Activated CD4-positive, alpha-beta memory T cell treated with anti-CD3 and anti-CD28 coated beads for 36 hours (primary cell): ENCODE results near the gene CAMTA1. TPM values are rescaled to one million over a fixed set of nuclear protein-coding genes. Genes with fewer than 3 reads are reported as not detected.

ENCODE experiments used
- CTCF ChIA-PET: fragments of 350-600 bp; sonication (Branson Sonifier 250); formaldehyde crosslinking; loops from one replicate; lab custom pipeline; 2021; ENCODE audit warnings: antibody characterized with exemption, inconsistent platforms; lab: Charles Lee
- POLR2A ChIA-PET: fragments of 350-600 bp; sonication (Branson Sonifier 250); formaldehyde crosslinking; loops from one replicate; lab custom pipeline; 2021; ENCODE audit warnings: antibody characterized with exemption; lab: Charles Lee
- DNase-seq: peaks from one replicate; pipeline ENCODE4 v3.0.0-alpha.2; 2020
- H3K27ac Mint-ChIP-seq: one replicate; pipeline ENCODE4 v1.8.0; 2021; ENCODE audit warnings: mixed read lengths
- H3K27me3 Mint-ChIP-seq: one replicate; pipeline ENCODE4 v1.8.0; 2021; ENCODE audit warnings: mixed read lengths
- H3K36me3 Mint-ChIP-seq: one replicate; pipeline ENCODE4 v1.8.0; 2021; ENCODE audit warnings: mixed read lengths
- H3K4me1 Mint-ChIP-seq: one replicate; pipeline ENCODE4 v1.8.0; 2021; ENCODE audit warnings: low read depth, mixed read lengths
- H3K4me3 Mint-ChIP-seq: one replicate; pipeline ENCODE4 v1.8.0; 2021; ENCODE audit warnings: mild to moderate bottlenecking, mixed read lengths
- H3K9me3 Mint-ChIP-seq: one replicate; pipeline ENCODE4 v1.8.0; 2021; ENCODE audit warnings: mixed read lengths
- intact Hi-C: fragments of 100-400 bp; cut with micrococcal nuclease; formaldehyde crosslinking; loops from one replicate; pipeline ENCODE4 v1.15.1; 2023
- total RNA-seq, 2 experiments: library from RNA; stranded (reverse); gene quantifications; one replicate each; pipeline ENCODE4 v1.2.3, GENCODE V29; 2021

The CAMTA1 gene
- total RNA-seq, 2 experiments from 2014 or later: 64.7 to 68.9 TPM

- no peaks in the 10 kb centered on the region for H3K9me3 Mint-ChIP-seq
- no peaks in the 10 kb centered on the region for H3K4me1 Mint-ChIP-seq
- POLR2A ChIA-PET: no interaction called here
- intact Hi-C loops: no loop called here
- no peak overlapping the region for H3K27ac Mint-ChIP-seq
- H3K36me3 Mint-ChIP-seq: no peaks in the 10 kb centered on the region
- no peaks in the 10 kb centered on the region for H3K27me3 Mint-ChIP-seq
- CTCF ChIA-PET: no interaction called here
- no peak for DNase-seq
- H3K4me3 Mint-ChIP-seq: no peak overlapping the region
Observed at GRCh38 chr1:7450838-7451237, 665.6 kb downstream of the CAMTA1 start.

- no peaks in the 10 kb centered on the region for H3K36me3 Mint-ChIP-seq
- H3K4me1 Mint-ChIP-seq: no peaks in the 10 kb centered on the region
- POLR2A ChIA-PET: no interaction called here
- CTCF ChIA-PET: no interaction called here
- intact Hi-C loops: no loop called here
- no peak for DNase-seq
- no peak overlapping the region for H3K4me3 Mint-ChIP-seq
- peaks cover under 1% of the 10 kb centered on the region for H3K27me3 Mint-ChIP-seq
- H3K27ac Mint-ChIP-seq: no peak overlapping the region
- no peaks in the 10 kb centered on the region for H3K9me3 Mint-ChIP-seq
Observed at GRCh38 chr1:7453038-7453437, 667.8 kb downstream of the CAMTA1 start.

- POLR2A ChIA-PET: no interaction called here
- DNase-seq: peak; percentile 10
- Mint-ChIP-seq H3K27me3 (peaks cover 3% of the 10 kb centered on the region), H3K36me3 (no peaks in the 10 kb centered on the region), H3K9me3 (no peaks in the 10 kb centered on the region), H3K4me1 (no peaks in the 10 kb centered on the region), H3K4me3 (no peak overlapping the region), H3K27ac (no peak overlapping the region)
- intact Hi-C loops: no loop called here
- CTCF ChIA-PET: no interaction called here
Observed at GRCh38 chr1:7454052-7454815, 669.0 kb downstream of the CAMTA1 start.

- intact Hi-C loops: no loop called here
- H3K27me3 Mint-ChIP-seq: peaks cover 3% of the 10 kb centered on the region
- no peak for DNase-seq
- H3K27ac Mint-ChIP-seq: no peak overlapping the region
- ChIA-PET POLR2A (no interaction called here), CTCF (no interaction called here)
- H3K4me1 Mint-ChIP-seq: no peaks in the 10 kb centered on the region
- H3K36me3 Mint-ChIP-seq: no peaks in the 10 kb centered on the region
- no peaks in the 10 kb centered on the region for H3K9me3 Mint-ChIP-seq
- no peak overlapping the region for H3K4me3 Mint-ChIP-seq
Observed at GRCh38 chr1:7454895-7455784, 669.9 kb downstream of the CAMTA1 start.

GRCh38 chr1:7455796-7456721 is 670.8 kb downstream of the CAMTA1 start:
- POLR2A ChIA-PET: no interaction called here
- H3K4me1 Mint-ChIP-seq: no peaks in the 10 kb centered on the region
- no peak overlapping the region for H3K4me3 Mint-ChIP-seq
- no peaks in the 10 kb centered on the region for H3K9me3 Mint-ChIP-seq
- H3K36me3 Mint-ChIP-seq: no peaks in the 10 kb centered on the region
- H3K27me3 Mint-ChIP-seq: peaks cover 5% of the 10 kb centered on the region
- DNase-seq: no peak
- intact Hi-C loops: no loop called here
- no peak overlapping the region for H3K27ac Mint-ChIP-seq
- CTCF ChIA-PET: no interaction called here

- H3K4me3 Mint-ChIP-seq: no peak overlapping the region
- peaks cover 5% of the 10 kb centered on the region for H3K27me3 Mint-ChIP-seq
- ChIA-PET POLR2A (no interaction called here), CTCF (no interaction called here)
- DNase-seq: no peak
- no peaks in the 10 kb centered on the region for H3K4me1 Mint-ChIP-seq
- H3K27ac Mint-ChIP-seq: no peak overlapping the region
- no peaks in the 10 kb centered on the region for H3K36me3 Mint-ChIP-seq
- no peaks in the 10 kb centered on the region for H3K9me3 Mint-ChIP-seq
- intact Hi-C loops: no loop called here
Observed at GRCh38 chr1:7456722-7457082, 671.4 kb downstream of the CAMTA1 start.

GRCh38 chr1:7457811-7458210 is 672.6 kb downstream of the CAMTA1 start:
- Mint-ChIP-seq H3K4me1 (no peaks in the 10 kb centered on the region), H3K4me3 (no peak overlapping the region), H3K36me3 (no peaks in the 10 kb centered on the region), H3K27ac (no peak overlapping the region), H3K27me3 (peaks cover 5% of the 10 kb centered on the region), H3K9me3 (no peaks in the 10 kb centered on the region)
- ChIA-PET POLR2A (no interaction called here), CTCF (no interaction called here)
- intact Hi-C loops: no loop called here
- DNase-seq: no peak

GRCh38 chr1:7458946-7459345 is 673.7 kb downstream of the CAMTA1 start:
- Mint-ChIP-seq H3K36me3 (no peaks in the 10 kb centered on the region), H3K27ac (no peak overlapping the region), H3K27me3 (peaks cover 7% of the 10 kb centered on the region), H3K4me3 (no peak overlapping the region), H3K4me1 (no peaks in the 10 kb centered on the region), H3K9me3 (no peaks in the 10 kb centered on the region)
- POLR2A ChIA-PET: no interaction called here
- intact Hi-C loops: no loop called here
- DNase-seq: no peak
- CTCF ChIA-PET: no interaction called here

GRCh38 chr1:7459914-7460313 is 674.7 kb downstream of the CAMTA1 start:
- ChIA-PET CTCF (no interaction called here), POLR2A (no interaction called here)
- intact Hi-C loops: no loop called here
- peaks cover 7% of the 10 kb centered on the region for H3K27me3 Mint-ChIP-seq
- H3K36me3 Mint-ChIP-seq: no peaks in the 10 kb centered on the region
- H3K27ac Mint-ChIP-seq: no peak overlapping the region
- no peak overlapping the region for H3K4me3 Mint-ChIP-seq
- no peaks in the 10 kb centered on the region for H3K9me3 Mint-ChIP-seq
- DNase-seq: no peak
- no peaks in the 10 kb centered on the region for H3K4me1 Mint-ChIP-seq

- no peaks in the 10 kb centered on the region for H3K36me3 Mint-ChIP-seq
- POLR2A ChIA-PET: no interaction called here
- no peaks in the 10 kb centered on the region for H3K4me1 Mint-ChIP-seq
- intact Hi-C loops: no loop called here
- no peak overlapping the region for H3K4me3 Mint-ChIP-seq
- H3K27ac Mint-ChIP-seq: no peak overlapping the region
- CTCF ChIA-PET: no interaction called here
- peaks cover 7% of the 10 kb centered on the region for H3K27me3 Mint-ChIP-seq
- DNase-seq: no peak
- H3K9me3 Mint-ChIP-seq: no peaks in the 10 kb centered on the region
Observed at GRCh38 chr1:7460807-7461206, 675.6 kb downstream of the CAMTA1 start.

- intact Hi-C loops: no loop called here
- no peaks in the 10 kb centered on the region for H3K9me3 Mint-ChIP-seq
- no peaks in the 10 kb centered on the region for H3K4me1 Mint-ChIP-seq
- H3K27me3 Mint-ChIP-seq: peaks cover 7% of the 10 kb centered on the region
- no peak overlapping the region for H3K4me3 Mint-ChIP-seq
- H3K27ac Mint-ChIP-seq: no peak overlapping the region
- no peak for DNase-seq
- ChIA-PET CTCF (no interaction called here), POLR2A (no interaction called here)
- H3K36me3 Mint-ChIP-seq: no peaks in the 10 kb centered on the region
Observed at GRCh38 chr1:7462617-7463016, 677.4 kb downstream of the CAMTA1 start.

GRCh38 chr1:7463526-7463925 is 678.3 kb downstream of the CAMTA1 start:
- Mint-ChIP-seq H3K4me3 (no peak overlapping the region), H3K9me3 (no peaks in the 10 kb centered on the region), H3K4me1 (no peaks in the 10 kb centered on the region), H3K27me3 (peaks cover 4% of the 10 kb centered on the region), H3K36me3 (no peaks in the 10 kb centered on the region), H3K27ac (no peak overlapping the region)
- CTCF ChIA-PET: no interaction called here
- POLR2A ChIA-PET: no interaction called here
- intact Hi-C loops: no loop called here
- no peak for DNase-seq
